Endothelial cell of umbilical vein (primary cell): Measurements from ENCODE around the gene SLC1A6. TPM values are rescaled to one million over a fixed set of nuclear protein-coding genes. Genes with fewer than 3 reads are reported as not detected.

Experiments
- BruUV-seq: library from RNA; stranded (reverse); fragments of 400-500 nt; replicated peaks from 2 replicates; lab custom pipeline; 2021; lab: Mats Ljungman, UMichigan
- CTCF ChIA-PET: fragments of 300-600, 350-600 bp; sonication (Branson Sonifier 250); formaldehyde crosslinking; loops from one replicate; lab custom pipeline; 2021; ENCODE audit warnings: antibody characterized with exemption, inconsistent platforms; lab: Charles Lee
- POLR2A ChIA-PET: fragments of 300-600, 350-600 bp; sonication (Branson Sonifier 250); formaldehyde crosslinking; loops from one replicate; lab custom pipeline; 2021; ENCODE audit warnings: antibody characterized with exemption, inconsistent platforms; lab: Charles Lee
- DNase-seq: peaks from one replicate; pipeline ENCODE4 v3.0.0-alpha.2; 2011; ENCODE audit warnings: low read depth, low spot score
- FAIRE-seq: peaks from 2 replicates; lab custom pipeline; 2011; peaks lifted over from hg19 to GRCh38; lab: Jason Lieb, UNC
- H2AFZ ChIP-seq: 2 replicates; pipeline ENCODE4 v1.6.0; 2012; ENCODE audit warnings: low read depth, low read length, control low read depth, inconsistent platforms
- H3K27ac ChIP-seq: 2 replicates; pipeline ENCODE4 v1.5.1; 2011; ENCODE audit warnings: low read depth, mild to moderate bottlenecking, control low read depth, low read length, moderate library complexity; ENCODE audit not compliant: insufficient read depth
- H3K27me3 ChIP-seq, 2 experiments: 2 replicates each; pipeline versions ENCODE4 v1.6.0 to v1.6.1; 2011; ENCODE audit warnings: low read length in 2 of 2, mixed read lengths in 1 of 2; ENCODE audit not compliant: control insufficient read depth in 2 of 2, insufficient read depth in 2 of 2
- H3K36me3 ChIP-seq, 2 experiments: 2 replicates in 1 of 2; 3 replicates in 1 of 2; pipeline ENCODE4 v1.5.1; 2011; ENCODE audit warnings: low read length in 2 of 2, mild to moderate bottlenecking in 1 of 2, moderate library complexity in 1 of 2; ENCODE audit not compliant: control insufficient read depth in 2 of 2, insufficient read depth in 2 of 2; ENCODE audit errors: extremely low read depth in 1 of 2
- H3K4me1 ChIP-seq: 3 replicates; pipeline ENCODE4 v1.5.1; 2011; ENCODE audit warnings: mild to moderate bottlenecking, low read length; ENCODE audit not compliant: control insufficient read depth, insufficient read depth; ENCODE audit errors: extremely low read depth
- H3K4me2 ChIP-seq: 2 replicates; pipeline ENCODE4 v1.6.1; 2011; ENCODE audit warnings: low read length, control low read depth, mixed read lengths; ENCODE audit not compliant: insufficient read depth
- H3K4me3 ChIP-seq, 3 experiments: fragments of 200-600 bp in 1 of 3; sonication (generic), shearing (Covaris generic) in 1 of 3; replicated peaks in 1 of 3; 2 replicates each; pipeline ENCODE4 v1.5.1; 2011 to 2016; ENCODE audit warnings: control low read depth in 3 of 3, low read length in 3 of 3, mild to moderate bottlenecking in 2 of 3, inconsistent platforms in 1 of 3, low read depth in 1 of 3, moderate library complexity in 1 of 3; ENCODE audit not compliant: insufficient read depth in 1 of 3
- H3K79me2 ChIP-seq: 2 replicates; pipeline ENCODE4 v1.6.0; 2012; ENCODE audit warnings: low read length, inconsistent platforms; ENCODE audit not compliant: control insufficient read depth, insufficient read depth
- H3K9ac ChIP-seq: replicated peaks from 2 replicates; pipeline ENCODE3; 2011; ENCODE audit warnings: low read length, control low read depth; ENCODE audit not compliant: insufficient read depth; ENCODE audit errors: extremely low read depth
- H3K9me1 ChIP-seq: replicated peaks from 3 replicates; pipeline ENCODE4 v1.6.0; 2011; ENCODE audit warnings: mild to moderate bottlenecking, low read length; ENCODE audit not compliant: control insufficient read depth, insufficient read depth; ENCODE audit errors: extremely low read depth
- H3K9me3 ChIP-seq: replicated peaks from 2 replicates; pipeline ENCODE4 v1.5.1; 2012; ENCODE audit warnings: low read length, inconsistent platforms; ENCODE audit not compliant: control insufficient read depth, insufficient read depth
- H4K20me1 ChIP-seq: replicated peaks from 2 replicates; pipeline ENCODE3; 2011; ENCODE audit warnings: mild to moderate bottlenecking, low read length; ENCODE audit not compliant: control insufficient read depth, insufficient read depth; ENCODE audit errors: extremely low read depth
- EZH2 ChIP-seq: IDR thresholded peaks from 2 replicates; pipeline ENCODE4 v1.6.1; 2012; ENCODE audit warnings: borderline replicate concordance, low read depth, mild to moderate bottlenecking, moderate library complexity, low read length, inconsistent platforms; ENCODE audit not compliant: severe bottlenecking
- FOS ChIP-seq: IDR thresholded peaks from 2 replicates; pipeline ENCODE4 v1.6.1; 2011; ENCODE audit warnings: mild to moderate bottlenecking, low read length, moderate library complexity, borderline replicate concordance; ENCODE audit not compliant: insufficient read depth
- GATA2 ChIP-seq: IDR thresholded peaks from 2 replicates; pipeline ENCODE4 v1.7.0; 2011; ENCODE audit warnings: low read depth, mild to moderate bottlenecking, moderate library complexity, mixed read lengths, low read length; ENCODE audit not compliant: insufficient read length, insufficient read depth
- JUN ChIP-seq: IDR thresholded peaks from 2 replicates; pipeline ENCODE4 v1.6.1; 2011; ENCODE audit warnings: borderline replicate concordance, low read depth; ENCODE audit not compliant: insufficient read length, insufficient read depth
- MYC ChIP-seq: IDR thresholded peaks from one replicate; pipeline ENCODE4 v1.6.1; 2011; ENCODE audit warnings: mild to moderate bottlenecking, low read depth, low read length
- POLR2A ChIP-seq: IDR thresholded peaks from 2 replicates; pipeline ENCODE4 v1.6.1; 2012; ENCODE audit warnings: low read depth, mild to moderate bottlenecking, control low read depth, low read length
- POLR2AphosphoS5 ChIP-seq: IDR thresholded peaks from 2 replicates; pipeline ENCODE4 v1.6.1; 2012; ENCODE audit warnings: low read depth, mild to moderate bottlenecking, control low read depth, low read length, moderate library complexity; ENCODE audit not compliant: insufficient read depth
- dilution Hi-C: fragments of 300-500 bp; cut with MboI; formaldehyde crosslinking; loops from one replicate; pipeline ENCODE4 v1.15.0; 2019; ENCODE audit warnings: low sequenced_read_pairs; ENCODE audit not compliant: extremely low pct_ligation_motif_present
- intact Hi-C: fragments of 100-400 bp; cut with micrococcal nuclease; formaldehyde crosslinking; loops from one replicate; pipeline ENCODE4 v1.10.0; 2022
- polyA plus RNA-seq, 4 experiments: library from polyadenylated mRNA; depleted of rRNA in 3 of 4; stranded (reverse) in 3 of 4; unstranded in 1 of 4; fragments of >200 nt; gene quantifications; 2 replicates each; pipeline versions ENCODE4 v1.2.1 to v1.2.3, GENCODE V29; 2011 to 2012; ENCODE audit warnings: missing spikeins in 1 of 4
- total RNA-seq: library from RNA; stranded (reverse); gene quantifications from 2 replicates; pipeline ENCODE4 v1.2.3, GENCODE V29; 2021
- TF ChIP-seq, protein P1 (sequence below): IDR thresholded peaks from 2 replicates; pipeline ENCODE4 v1.6.1; 2011; ENCODE audit not compliant: insufficient read depth, insufficient read length
- TF ChIP-seq, protein P2 (sequence below), 2 donors: IDR thresholded peaks; 1 replicate in 1 of 2; 2 replicates in 1 of 2; pipeline ENCODE4 v1.5.1; 2011; ENCODE audit warnings: low read length in 2 of 2, mild to moderate bottlenecking in 2 of 2, moderate library complexity in 2 of 2, control low read depth in 1 of 2, inconsistent platforms in 1 of 2, low read depth in 1 of 2; ENCODE audit not compliant: insufficient read depth in 1 of 2; ENCODE audit errors: extremely low read depth in 1 of 2

Gene SLC1A6
- total and polyA plus RNA-seq, 2 donors (not counting 3 experiments of a cell fraction or from before 2014, with no cell fraction given) = not detected

DNA sequence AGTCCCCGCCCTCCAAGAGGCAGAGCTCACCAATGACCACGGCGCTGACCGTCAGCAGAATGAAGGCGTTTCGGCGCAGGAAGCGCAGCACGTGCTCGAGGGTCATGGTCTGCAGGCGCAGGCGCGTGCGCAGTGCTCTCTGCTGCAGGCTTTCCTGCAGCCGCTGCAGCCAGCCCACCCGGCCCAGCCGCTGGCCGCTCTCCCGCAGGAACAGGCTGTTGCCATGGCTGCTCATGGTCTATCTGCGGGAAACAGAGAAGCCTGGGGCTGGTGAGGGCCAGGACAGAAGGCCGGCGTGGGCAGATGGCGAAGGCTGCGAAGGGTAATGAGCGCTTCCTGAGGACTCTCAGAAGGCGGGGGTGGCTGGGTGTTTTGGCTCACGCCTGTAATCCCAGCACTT lies 7.0 kb downstream of the SLC1A6 start:
- H3K9ac ChIP-seq = no peak overlapping the region
- H3K9me3 ChIP-seq = peaks cover 1% of the 10 kb centered on the region
- no TSS peak for BruUV-seq
- H3K36me3 ChIP-seq = no peaks in the 10 kb centered on the region
- CTCF ChIA-PET = no interaction called here
- no peak for TF ChIP-seq MYC
- DNase-seq = no peak
- no peaks in the 10 kb centered on the region for H3K27me3 ChIP-seq
- POLR2A ChIA-PET = no interaction called here
- no peaks in the 10 kb centered on the region for H3K9me1 ChIP-seq
- no peaks in the 10 kb centered on the region for H3K4me1 ChIP-seq
- no peak for FAIRE-seq
- dilution Hi-C loops (no loop called here), intact Hi-C loops (no loop called here)
- H4K20me1 ChIP-seq = no peaks in the 10 kb centered on the region
- H3K79me2 ChIP-seq = no peaks in the 10 kb centered on the region
- no peak overlapping the region for H3K27ac ChIP-seq
- no peak overlapping the region for H3K4me2 ChIP-seq
- no peak overlapping the region for H2AFZ ChIP-seq
- no peak overlapping the region for H3K4me3 ChIP-seq

GRCh38 chr19:14971474-14971873 lies 8.2 kb downstream of the SLC1A6 start:
- no peaks in the 10 kb centered on the region for H3K79me2 ChIP-seq
- no peaks in the 10 kb centered on the region for H4K20me1 ChIP-seq
- H3K9me1 ChIP-seq = no peaks in the 10 kb centered on the region
- no peak overlapping the region for H3K27ac ChIP-seq
- peaks cover 1% of the 10 kb centered on the region for H3K9me3 ChIP-seq
- H2AFZ ChIP-seq = no peak overlapping the region
- H3K4me3 ChIP-seq = no peak overlapping the region
- TF ChIP-seq, protein P1, sequence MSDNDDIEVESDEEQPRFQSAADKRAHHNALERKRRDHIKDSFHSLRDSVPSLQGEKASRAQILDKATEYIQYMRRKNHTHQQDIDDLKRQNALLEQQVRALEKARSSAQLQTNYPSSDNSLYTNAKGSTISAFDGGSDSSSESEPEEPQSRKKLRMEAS = no peak
- TF ChIP-seq GATA2 (no peak), FOS (no peak), MYC (no peak), JUN (no peak), POLR2AphosphoS5 (no peak), POLR2A (no peak), EZH2 (no peak)
- TF ChIP-seq, protein P2, sequence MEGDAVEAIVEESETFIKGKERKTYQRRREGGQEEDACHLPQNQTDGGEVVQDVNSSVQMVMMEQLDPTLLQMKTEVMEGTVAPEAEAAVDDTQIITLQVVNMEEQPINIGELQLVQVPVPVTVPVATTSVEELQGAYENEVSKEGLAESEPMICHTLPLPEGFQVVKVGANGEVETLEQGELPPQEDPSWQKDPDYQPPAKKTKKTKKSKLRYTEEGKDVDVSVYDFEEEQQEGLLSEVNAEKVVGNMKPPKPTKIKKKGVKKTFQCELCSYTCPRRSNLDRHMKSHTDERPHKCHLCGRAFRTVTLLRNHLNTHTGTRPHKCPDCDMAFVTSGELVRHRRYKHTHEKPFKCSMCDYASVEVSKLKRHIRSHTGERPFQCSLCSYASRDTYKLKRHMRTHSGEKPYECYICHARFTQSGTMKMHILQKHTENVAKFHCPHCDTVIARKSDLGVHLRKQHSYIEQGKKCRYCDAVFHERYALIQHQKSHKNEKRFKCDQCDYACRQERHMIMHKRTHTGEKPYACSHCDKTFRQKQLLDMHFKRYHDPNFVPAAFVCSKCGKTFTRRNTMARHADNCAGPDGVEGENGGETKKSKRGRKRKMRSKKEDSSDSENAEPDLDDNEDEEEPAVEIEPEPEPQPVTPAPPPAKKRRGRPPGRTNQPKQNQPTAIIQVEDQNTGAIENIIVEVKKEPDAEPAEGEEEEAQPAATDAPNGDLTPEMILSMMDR (IDR thresholded peaks at IDR 0.05; ENCODE audit: extremely low read depth in 1 of 2, insufficient read depth in 1 of 2, low read depth in 1 of 2, low read length in 2 of 2) = no peak
- H3K36me3 ChIP-seq = no peaks in the 10 kb centered on the region
- intact Hi-C loops = no loop called here
- no peaks in the 10 kb centered on the region for H3K27me3 ChIP-seq
- ChIA-PET CTCF (no interaction called here), POLR2A (no interaction called here)
- FAIRE-seq (no peak), DNase-seq (no peak)
- no peak overlapping the region for H3K9ac ChIP-seq
- H3K4me1 ChIP-seq = no peaks in the 10 kb centered on the region
- dilution Hi-C loops = no loop called here
- no TSS peak for BruUV-seq
- H3K4me2 ChIP-seq = no peak overlapping the region
